Naive B cell (primary cell): Measurements from ENCODE around the gene LEKR1. TPM values are rescaled to one million over a fixed set of nuclear protein-coding genes. Genes with fewer than 3 reads are reported as not detected.
"Not testable (repeated sequence)": the region's sequence is repeated elsewhere in the genome, so short reads cannot be mapped to it uniquely, and the experiment has no call there.

Experiments used
- ATAC-seq, 2 donors: fragments of 150-1000 bp; cut with Tn5 transposase; 2 replicates each; pipeline ENCODE4 v1.10.0; 2021; ENCODE audit warnings: low read depth in 2 of 2, mild to moderate bottlenecking in 2 of 2, moderate library complexity in 2 of 2
- DNase-seq: peaks from one replicate; pipeline ENCODE4 v3.0.0; 2022
- H3K27ac Mint-ChIP-seq, 6 donors: one replicate each; pipeline ENCODE4 v1.8.0; 2020 to 2022; ENCODE audit warnings: mild to moderate bottlenecking in 6 of 6, mixed read lengths in 6 of 6, moderate library complexity in 5 of 6, inconsistent platforms in 2 of 6
- H3K27me3 Mint-ChIP-seq, 3 donors: one replicate each; pipeline ENCODE4 v1.8.0; 2021 to 2022; ENCODE audit warnings: mixed read lengths in 3 of 3, mild to moderate bottlenecking in 1 of 3
- H3K36me3 Mint-ChIP-seq, 2 donors: one replicate each; pipeline ENCODE4 v1.8.0; 2020 to 2022; ENCODE audit warnings: mixed read lengths in 2 of 2, inconsistent platforms in 1 of 2, mild to moderate bottlenecking in 1 of 2
- H3K4me1 Mint-ChIP-seq, 3 donors: one replicate each; pipeline ENCODE4 v1.8.0; 2020 to 2022; ENCODE audit warnings: mixed read lengths in 3 of 3, inconsistent platforms in 1 of 3, mild to moderate bottlenecking in 1 of 3, moderate library complexity in 1 of 3
- H3K4me3 Mint-ChIP-seq, 8 donors: one replicate each; pipeline ENCODE4 v1.8.0; 2020 to 2022; ENCODE audit warnings: mild to moderate bottlenecking in 8 of 8, mixed read lengths in 8 of 8, moderate library complexity in 8 of 8, inconsistent platforms in 2 of 8
- H3K9me3 Mint-ChIP-seq, 7 donors: one replicate each; pipeline ENCODE4 v1.8.0; 2020 to 2022; ENCODE audit warnings: mixed read lengths in 7 of 7, mild to moderate bottlenecking in 5 of 7, inconsistent platforms in 2 of 7, moderate library complexity in 1 of 7
- polyA plus RNA-seq, 6 donors: library from polyadenylated mRNA; unstranded; fragments of 300-500 nt; fragmentation: Illumina TruSeq; gene quantifications; one replicate each; pipeline ENCODE4 v1.2.3, GENCODE V29; 2021; ENCODE audit warnings: low read depth in 6 of 6

LEKR1 gene
- polyA plus RNA-seq, 6 donors from 2014 or later = 1.9 to 12.3 (median 4.8) TPM; not detected in 1

GRCh38 chr3:156910022-156910421 lies 83.9 kb downstream of the LEKR1 start:
- peaks cover 0 to 10% (median 5%) of the 10 kb centered on the region in 7 donors for H3K9me3 Mint-ChIP-seq
- ATAC-seq = no peak
- H3K4me3 Mint-ChIP-seq = no peak overlapping the region
- H3K27me3 Mint-ChIP-seq = peaks cover 0 to 9% (median 8%) of the 10 kb centered on the region in 3 donors
- peaks cover 5 to 9% of the 10 kb centered on the region in 2 donors for H3K36me3 Mint-ChIP-seq
- no peak overlapping the region for H3K27ac Mint-ChIP-seq
- peaks cover 0 to 9% (median 3%) of the 10 kb centered on the region in 3 donors for H3K4me1 Mint-ChIP-seq
- DNase-seq = no peak

DNA sequence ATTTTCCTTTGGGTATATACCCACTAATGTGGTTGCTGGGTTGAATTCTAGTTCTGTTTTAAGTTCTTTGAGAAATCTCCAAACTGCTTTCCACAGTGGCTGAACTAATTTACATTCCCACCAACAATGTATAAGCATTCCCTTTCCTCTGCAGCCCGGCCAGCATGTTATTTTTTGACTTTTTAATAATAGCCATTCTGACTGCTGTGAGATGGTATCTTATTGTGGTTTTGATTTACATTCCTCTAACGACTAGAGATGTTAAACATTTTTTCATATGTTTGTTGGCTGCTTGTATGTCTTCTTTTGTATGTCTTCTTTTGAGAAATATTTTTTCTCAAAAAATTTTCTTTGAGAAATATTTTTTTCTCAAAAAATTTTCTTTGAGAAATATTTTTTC lies 84.7 kb downstream of the LEKR1 start:
- H3K27me3 Mint-ChIP-seq = peaks cover 0 to 12% (median 9%) of the 10 kb centered on the region in 3 donors
- not testable (repeated sequence) for DNase-seq, H3K4me3 Mint-ChIP-seq, H3K27ac Mint-ChIP-seq, H3K4me1 Mint-ChIP-seq, ATAC-seq
- peaks cover 5 to 12% of the 10 kb centered on the region in 2 donors for H3K36me3 Mint-ChIP-seq
- peaks cover 6 to 16% (median 8%) of the 10 kb centered on the region in 7 donors for H3K9me3 Mint-ChIP-seq

DNA sequence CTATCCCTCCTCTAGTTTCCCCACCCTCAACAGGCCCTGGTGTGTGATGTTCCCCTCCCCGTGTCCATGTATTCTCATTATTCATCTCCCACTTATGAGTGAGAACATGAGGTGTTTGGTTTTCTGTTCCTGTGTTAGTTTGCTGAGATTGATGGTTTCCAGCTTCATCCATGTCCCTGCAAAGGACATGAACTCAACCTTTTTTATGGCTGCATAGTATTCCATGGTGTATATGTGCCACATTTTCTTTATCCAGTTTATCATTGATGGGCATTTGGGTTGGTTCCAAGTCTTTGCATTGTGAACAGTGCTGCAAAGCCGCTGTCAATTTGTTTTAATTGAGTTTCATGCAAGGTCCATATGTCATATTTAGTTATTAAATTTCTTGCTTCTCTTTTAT lies 88.1 kb downstream of the LEKR1 start:
- ATAC-seq, H3K4me3 Mint-ChIP-seq, DNase-seq, H3K27ac Mint-ChIP-seq, H3K4me1 Mint-ChIP-seq: not testable (repeated sequence)
- Mint-ChIP-seq H3K36me3 (peaks cover 5 to 17% of the 10 kb centered on the region in 2 donors), H3K27me3 (peaks cover 3 to 12% (median 5%) of the 10 kb centered on the region in 3 donors), H3K9me3 (peaks cover 6 to 17% (median 8%) of the 10 kb centered on the region in 7 donors)

- no peak overlapping the region for H3K27ac Mint-ChIP-seq
- peaks cover 6 to 17% (median 8%) of the 10 kb centered on the region in 7 donors for H3K9me3 Mint-ChIP-seq
- ATAC-seq (no peak), DNase-seq (no peak)
- peaks cover 3 to 12% (median 5%) of the 10 kb centered on the region in 3 donors for H3K27me3 Mint-ChIP-seq
- H3K4me1 Mint-ChIP-seq = no peaks in the 10 kb centered on the region
- H3K4me3 Mint-ChIP-seq = no peak overlapping the region
- H3K36me3 Mint-ChIP-seq = peaks cover 5 to 17% of the 10 kb centered on the region in 2 donors
Measured at GRCh38 chr3:156915372-156915771, 89.2 kb downstream of the LEKR1 start.

GRCh38 chr3:156918746-156919145 lies 92.6 kb downstream of the LEKR1 start:
- no peak for ATAC-seq
- H3K9me3 Mint-ChIP-seq = peaks cover 6 to 17% (median 8%) of the 10 kb centered on the region in 7 donors
- H3K4me3 Mint-ChIP-seq = no peak overlapping the region
- DNase-seq = no peak
- H3K27me3 Mint-ChIP-seq = peaks cover 3 to 12% (median 5%) of the 10 kb centered on the region in 3 donors
- peak overlapping the region in 1 of 6 donors; percentile 13 for H3K27ac Mint-ChIP-seq
- peaks cover 5 to 17% of the 10 kb centered on the region in 2 donors for H3K36me3 Mint-ChIP-seq
- H3K4me1 Mint-ChIP-seq = no peaks in the 10 kb centered on the region

GRCh38 chr3:156919818-156920217 lies 93.7 kb downstream of the LEKR1 start:
- Mint-ChIP-seq H3K4me1 (no peaks in the 10 kb centered on the region), H3K27me3 (peaks cover 2 to 5% (median 5%) of the 10 kb centered on the region in 3 donors), H3K27ac (peak overlapping the region in 1 of 6 donors; percentile 26), H3K4me3 (no peak overlapping the region), H3K9me3 (peaks cover 3 to 17% (median 10%) of the 10 kb centered on the region in 7 donors), H3K36me3 (peaks cover 2 to 11% of the 10 kb centered on the region in 2 donors)
- DNase-seq (no peak), ATAC-seq (no peak)

GRCh38 chr3:156920399-156920798 lies 94.2 kb downstream of the LEKR1 start:
- H3K4me3 Mint-ChIP-seq = no peak overlapping the region
- no peak for ATAC-seq
- peaks cover 0 to 5% of the 10 kb centered on the region in 2 donors for H3K36me3 Mint-ChIP-seq
- H3K27ac Mint-ChIP-seq = no peak overlapping the region
- H3K4me1 Mint-ChIP-seq = no peaks in the 10 kb centered on the region
- no peak for DNase-seq
- peaks cover 0 to 14% (median 4%) of the 10 kb centered on the region in 7 donors for H3K9me3 Mint-ChIP-seq
- H3K27me3 Mint-ChIP-seq = peaks cover 0 to 5% (median 0%) of the 10 kb centered on the region in 3 donors

DNA sequence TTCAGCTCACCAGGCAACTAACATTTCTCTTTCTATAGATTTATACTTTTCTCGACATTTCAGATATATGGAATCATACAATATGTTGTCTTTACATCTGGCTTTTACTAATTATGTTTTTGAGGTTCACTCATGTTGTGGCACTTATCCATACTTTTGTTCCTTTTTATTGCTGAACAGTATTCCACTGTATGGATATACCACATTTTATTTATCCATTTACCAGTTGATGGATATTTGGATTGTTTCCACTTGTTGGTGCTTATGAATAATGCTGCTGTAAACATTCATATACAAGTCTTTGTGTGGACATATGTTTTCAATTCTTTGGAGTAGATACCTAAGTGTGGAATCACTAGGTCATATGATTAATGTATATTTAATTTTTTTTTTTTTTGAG lies 97.2 kb downstream of the LEKR1 start:
- H3K36me3 Mint-ChIP-seq = peaks cover 8% of the 10 kb centered on the region in 2 donors
- no peak overlapping the region for H3K27ac Mint-ChIP-seq
- peaks cover 4 to 15% (median 10%) of the 10 kb centered on the region in 7 donors for H3K9me3 Mint-ChIP-seq
- ATAC-seq (no peak), DNase-seq (no peak)
- no peaks in the 10 kb centered on the region for H3K4me1 Mint-ChIP-seq
- H3K27me3 Mint-ChIP-seq = no peaks in the 10 kb centered on the region
- H3K4me3 Mint-ChIP-seq = no peak overlapping the region

DNA sequence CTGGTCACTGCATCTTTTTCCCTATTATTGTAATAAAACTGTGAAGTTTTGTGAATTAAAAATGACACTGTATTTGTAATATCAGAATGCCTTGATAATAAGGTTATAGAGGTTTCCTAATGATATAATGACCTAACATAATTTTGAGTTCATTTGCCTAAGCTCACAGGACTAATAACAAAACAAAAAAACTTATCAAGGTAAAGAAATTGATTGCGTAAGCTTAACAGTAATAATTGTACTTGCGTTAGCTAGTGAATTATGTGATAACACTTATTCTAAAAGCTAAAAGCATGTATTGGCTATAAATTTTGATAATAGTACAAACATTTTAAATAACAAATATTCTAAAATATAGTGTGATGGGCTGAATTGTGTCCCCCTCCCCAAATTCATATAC lies 112.6 kb downstream of the LEKR1 start:
- Mint-ChIP-seq H3K9me3 (peaks cover 0 to 1% (median 0%) of the 10 kb centered on the region in 7 donors), H3K27ac (no peak overlapping the region), H3K4me3 (no peak overlapping the region), H3K27me3 (peaks cover 8 to 12% (median 8%) of the 10 kb centered on the region in 3 donors), H3K36me3 (no peaks in the 10 kb centered on the region), H3K4me1 (peaks cover 0 to 4% (median 0%) of the 10 kb centered on the region in 3 donors)
- DNase-seq (no peak), ATAC-seq (no peak)

DNA sequence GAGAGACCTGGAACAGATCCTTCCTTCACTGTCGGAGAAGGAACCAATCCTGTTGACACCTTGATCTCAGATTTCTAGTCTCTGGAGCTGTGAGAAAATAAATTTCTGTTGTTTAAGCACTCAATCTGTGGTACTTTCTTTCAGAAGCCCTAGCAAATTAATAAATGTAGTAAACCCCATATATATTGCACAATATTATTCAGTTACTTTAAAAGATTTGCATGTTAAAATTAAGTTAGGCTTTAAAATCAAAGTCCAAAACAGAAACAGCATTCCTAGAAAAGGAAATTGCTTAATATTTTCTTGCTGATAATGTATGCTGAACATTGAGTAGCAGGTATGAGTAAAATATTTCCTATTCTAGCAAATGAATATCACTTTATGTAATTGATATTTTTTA lies 113.2 kb downstream of the LEKR1 start:
- Mint-ChIP-seq H3K4me1 (peaks cover 0 to 4% (median 0%) of the 10 kb centered on the region in 3 donors), H3K27me3 (peaks cover 8 to 12% (median 8%) of the 10 kb centered on the region in 3 donors), H3K9me3 (peaks cover 0 to 1% (median 0%) of the 10 kb centered on the region in 7 donors), H3K4me3 (no peak overlapping the region), H3K27ac (no peak overlapping the region), H3K36me3 (no peaks in the 10 kb centered on the region)
- DNase-seq = no peak
- ATAC-seq = no peak

DNA sequence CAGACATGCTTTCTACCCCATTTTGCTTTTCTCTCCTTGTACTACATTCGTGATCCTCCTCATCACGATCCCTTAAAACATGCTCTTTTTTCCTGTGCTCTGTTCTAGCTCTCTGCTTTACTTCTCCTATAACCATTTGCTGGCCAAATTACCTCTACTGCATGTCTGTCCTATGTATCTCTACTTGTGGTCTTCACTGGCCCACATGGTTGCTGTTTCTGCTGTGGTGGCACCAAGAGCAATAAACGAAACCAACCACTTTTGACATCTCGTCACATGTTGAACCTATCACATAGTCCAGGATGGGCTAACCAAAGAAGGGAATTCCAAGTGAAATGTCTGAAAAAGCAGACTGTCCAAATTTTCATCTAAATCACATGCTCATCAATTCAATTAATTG lies 115.2 kb downstream of the LEKR1 start:
- H3K27me3 Mint-ChIP-seq = peaks cover 8 to 12% (median 8%) of the 10 kb centered on the region in 3 donors
- H3K27ac Mint-ChIP-seq = no peak overlapping the region
- H3K9me3 Mint-ChIP-seq = peaks cover 0 to 6% (median 0%) of the 10 kb centered on the region in 7 donors
- DNase-seq (no peak), ATAC-seq (no peak)
- H3K4me1 Mint-ChIP-seq = peaks cover 0 to 4% (median 0%) of the 10 kb centered on the region in 3 donors
- no peak overlapping the region for H3K4me3 Mint-ChIP-seq
- no peaks in the 10 kb centered on the region for H3K36me3 Mint-ChIP-seq

DNA sequence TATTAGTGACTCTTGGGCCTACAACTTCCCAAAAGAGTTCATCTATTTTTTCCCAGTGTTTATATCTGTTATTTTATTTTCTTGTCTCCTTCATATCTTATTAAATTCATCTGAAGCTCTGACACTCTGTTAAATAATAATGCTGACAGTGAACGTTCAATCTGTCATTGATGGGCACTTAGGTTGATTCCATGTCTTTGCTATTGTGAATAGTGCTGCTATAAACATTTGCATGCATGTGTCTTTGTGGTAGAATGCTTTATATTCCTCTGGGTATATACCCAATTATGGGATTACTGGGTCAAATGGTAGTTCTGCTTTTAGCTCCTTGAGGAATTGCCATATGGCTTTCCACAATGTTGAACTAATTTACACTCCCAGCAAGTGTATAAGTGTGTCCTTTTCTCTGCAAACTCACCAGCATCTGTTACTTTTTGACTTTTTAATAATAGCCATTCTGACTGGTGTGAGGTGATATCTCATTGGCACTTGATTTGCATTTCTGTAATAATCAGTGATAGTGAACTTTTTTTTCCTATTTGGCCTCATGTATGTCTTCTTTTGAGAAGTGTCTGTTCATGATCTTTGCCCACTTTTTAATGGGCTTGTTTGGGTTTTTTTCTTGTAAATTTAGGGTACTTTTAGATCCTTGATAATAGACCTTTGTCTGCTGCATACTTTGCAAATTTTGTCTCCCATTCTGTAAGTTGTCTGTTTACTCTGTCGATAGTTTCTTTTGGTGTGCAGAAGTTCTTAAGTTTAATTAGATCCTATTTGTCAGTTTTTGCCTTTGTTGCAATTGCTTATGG lies 122.5 kb downstream of the LEKR1 start:
- no peak overlapping the region for H3K4me3 Mint-ChIP-seq
- peaks cover 0 to 7% (median 0%) of the 10 kb centered on the region in 7 donors for H3K9me3 Mint-ChIP-seq
- H3K36me3 Mint-ChIP-seq = no peaks in the 10 kb centered on the region
- DNase-seq (no peak), ATAC-seq (no peak)
- H3K4me1 Mint-ChIP-seq = no peaks in the 10 kb centered on the region
- H3K27ac Mint-ChIP-seq = no peak overlapping the region
- H3K27me3 Mint-ChIP-seq = peaks cover 6 to 11% (median 6%) of the 10 kb centered on the region in 3 donors

DNA sequence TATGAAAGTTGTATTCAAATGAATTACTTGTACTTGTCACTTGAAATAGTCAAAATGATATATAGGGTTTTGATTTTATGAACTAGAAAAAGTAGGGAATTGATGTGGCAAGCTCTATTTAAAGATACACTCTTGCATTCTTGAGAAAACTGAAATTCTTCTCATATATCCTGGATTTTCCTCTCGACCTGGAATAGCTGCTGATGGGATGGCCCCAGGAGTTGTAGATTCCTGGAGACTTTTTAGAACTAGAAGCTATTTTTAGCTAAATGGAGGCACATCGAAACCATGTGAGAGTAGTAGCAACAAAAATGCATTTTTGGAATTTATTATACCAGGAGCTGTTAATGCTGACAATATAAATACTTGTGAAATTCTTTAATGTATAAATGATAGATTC lies 125.9 kb downstream of the LEKR1 start:
- ATAC-seq (no peak), DNase-seq (no peak)
- Mint-ChIP-seq H3K4me1 (peaks cover 6 to 10% (median 8%) of the 10 kb centered on the region in 3 donors), H3K27ac (no peak overlapping the region), H3K27me3 (peaks cover under 1 to 26% (median 18%) of the 10 kb centered on the region in 3 donors), H3K9me3 (peaks cover 0 to 6% (median 0%) of the 10 kb centered on the region in 7 donors), H3K36me3 (no peaks in the 10 kb centered on the region), H3K4me3 (no peak overlapping the region)

DNA sequence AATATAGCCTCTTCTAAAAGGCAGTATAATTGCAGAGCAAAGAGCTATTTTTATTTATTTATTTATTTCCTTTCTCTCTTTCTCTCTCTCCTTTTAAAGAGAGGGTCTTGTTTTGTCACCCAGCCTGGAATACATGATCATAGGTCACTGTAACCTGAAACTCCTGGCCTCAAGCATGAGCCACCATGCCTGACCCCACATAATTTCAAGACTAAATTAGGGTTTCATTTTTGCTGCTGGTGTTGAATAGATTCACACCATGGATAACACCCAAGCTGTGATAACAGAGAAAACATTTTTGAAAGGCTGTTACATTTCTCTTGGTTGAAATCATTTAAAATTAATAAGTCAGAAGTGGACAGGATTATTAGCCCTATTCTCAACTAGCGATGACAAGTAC lies 131.6 kb downstream of the LEKR1 start:
- ATAC-seq (no peak), DNase-seq (no peak)
- peaks cover 8 to 10% (median 10%) of the 10 kb centered on the region in 3 donors for H3K4me1 Mint-ChIP-seq
- no peak overlapping the region for H3K27ac Mint-ChIP-seq
- H3K4me3 Mint-ChIP-seq = no peak overlapping the region
- peaks cover 0 to 5% (median 0%) of the 10 kb centered on the region in 7 donors for H3K9me3 Mint-ChIP-seq
- H3K27me3 Mint-ChIP-seq = peaks cover 0 to 30% (median 16%) of the 10 kb centered on the region in 3 donors
- no peaks in the 10 kb centered on the region for H3K36me3 Mint-ChIP-seq
